Measurements from ENCODE around the gene RAB7B.

DNA sequence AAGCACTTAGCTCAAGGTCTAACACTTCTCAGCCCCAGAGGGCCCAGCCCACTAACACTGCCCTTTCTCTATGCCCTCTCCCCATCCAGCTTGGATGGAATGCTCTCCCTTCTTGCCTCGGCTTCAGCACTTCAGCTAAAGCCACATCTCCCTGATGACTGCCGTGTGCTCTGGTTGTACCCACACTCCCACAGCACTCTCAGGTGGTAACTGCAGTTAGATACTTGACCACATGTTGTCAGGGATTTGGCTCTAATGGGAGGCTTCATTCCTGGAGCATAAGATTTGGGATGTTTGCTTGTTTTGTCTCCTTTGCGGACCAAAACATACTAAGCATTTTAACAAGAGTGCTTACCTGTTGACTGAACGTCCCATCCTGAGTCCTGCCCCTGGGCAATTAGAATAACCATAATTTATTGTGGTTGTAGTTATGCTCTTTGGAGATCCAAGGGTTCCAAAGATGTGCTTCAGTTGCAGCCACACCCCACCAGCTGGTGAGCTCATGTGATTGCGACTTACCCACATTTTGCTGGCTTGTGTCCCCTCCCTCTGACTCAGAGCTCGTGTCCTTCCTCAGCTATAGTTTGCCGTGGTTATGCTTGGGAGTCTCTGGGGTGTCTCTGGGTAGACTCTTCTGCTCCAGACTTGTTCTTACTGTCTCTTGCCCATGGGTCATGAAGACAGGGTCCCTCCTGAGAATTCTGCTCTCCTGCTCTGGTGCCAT lies 52.2 kb downstream of the RAB7B start:
- TF ChIP-seq, protein P1, sequence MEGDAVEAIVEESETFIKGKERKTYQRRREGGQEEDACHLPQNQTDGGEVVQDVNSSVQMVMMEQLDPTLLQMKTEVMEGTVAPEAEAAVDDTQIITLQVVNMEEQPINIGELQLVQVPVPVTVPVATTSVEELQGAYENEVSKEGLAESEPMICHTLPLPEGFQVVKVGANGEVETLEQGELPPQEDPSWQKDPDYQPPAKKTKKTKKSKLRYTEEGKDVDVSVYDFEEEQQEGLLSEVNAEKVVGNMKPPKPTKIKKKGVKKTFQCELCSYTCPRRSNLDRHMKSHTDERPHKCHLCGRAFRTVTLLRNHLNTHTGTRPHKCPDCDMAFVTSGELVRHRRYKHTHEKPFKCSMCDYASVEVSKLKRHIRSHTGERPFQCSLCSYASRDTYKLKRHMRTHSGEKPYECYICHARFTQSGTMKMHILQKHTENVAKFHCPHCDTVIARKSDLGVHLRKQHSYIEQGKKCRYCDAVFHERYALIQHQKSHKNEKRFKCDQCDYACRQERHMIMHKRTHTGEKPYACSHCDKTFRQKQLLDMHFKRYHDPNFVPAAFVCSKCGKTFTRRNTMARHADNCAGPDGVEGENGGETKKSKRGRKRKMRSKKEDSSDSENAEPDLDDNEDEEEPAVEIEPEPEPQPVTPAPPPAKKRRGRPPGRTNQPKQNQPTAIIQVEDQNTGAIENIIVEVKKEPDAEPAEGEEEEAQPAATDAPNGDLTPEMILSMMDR (conservative IDR thresholded peaks at IDR 0.05 in 1 of 2, IDR thresholded peaks at IDR 0.05 in 1 of 2; ENCODE audit: extremely low read depth in 1 of 2, insufficient read depth in 1 of 2, low read depth in 1 of 2, low read length in 2 of 2) = no peak
- TF ChIP-seq EZH2 (IDR thresholded peaks at IDR 0.05; ENCODE audit: borderline replicate concordance, low read length) = no peak
